ENCODE results near the gene ADAM19.

The ADAM19 gene

DNA sequence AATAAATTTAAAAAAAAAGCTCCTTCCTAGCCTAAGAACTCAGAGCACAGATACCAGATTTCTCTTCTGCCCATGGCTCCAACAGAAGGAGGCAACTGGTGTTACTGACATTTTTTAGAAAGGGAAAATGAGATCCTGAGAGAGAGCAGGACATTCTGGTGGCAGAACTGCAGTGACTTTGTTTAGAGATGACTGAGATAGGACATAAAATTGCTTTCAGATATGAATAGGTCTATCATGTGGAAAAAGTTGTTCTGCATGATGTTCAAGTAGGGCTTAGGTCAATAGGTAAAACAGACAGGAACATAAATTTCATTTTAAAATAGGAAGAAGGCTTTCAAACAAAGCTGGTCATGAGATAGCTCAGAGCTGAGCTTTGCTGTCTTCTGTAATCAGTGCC lies 66.0 kb downstream of the ADAM19 start:
- no peak overlapping the region for H3K4me3 ChIP-seq (ENCODE audit: low read length)
- no peak for TF ChIP-seq CTCF (conservative IDR thresholded peaks at IDR 0.05; ENCODE audit: low read length)
- DNase-seq (ENCODE audit: low read depth): no peak

- no peak for TF ChIP-seq CTCF (conservative IDR thresholded peaks at IDR 0.05; ENCODE audit: low read length)
- no peak overlapping the region for H3K4me3 ChIP-seq (ENCODE audit: low read length)
- no peak for DNase-seq (ENCODE audit: low read depth)
These were observed 66.5 kb downstream of the ADAM19 start for GRCh38 chr5:157509093-157509492.

DNA sequence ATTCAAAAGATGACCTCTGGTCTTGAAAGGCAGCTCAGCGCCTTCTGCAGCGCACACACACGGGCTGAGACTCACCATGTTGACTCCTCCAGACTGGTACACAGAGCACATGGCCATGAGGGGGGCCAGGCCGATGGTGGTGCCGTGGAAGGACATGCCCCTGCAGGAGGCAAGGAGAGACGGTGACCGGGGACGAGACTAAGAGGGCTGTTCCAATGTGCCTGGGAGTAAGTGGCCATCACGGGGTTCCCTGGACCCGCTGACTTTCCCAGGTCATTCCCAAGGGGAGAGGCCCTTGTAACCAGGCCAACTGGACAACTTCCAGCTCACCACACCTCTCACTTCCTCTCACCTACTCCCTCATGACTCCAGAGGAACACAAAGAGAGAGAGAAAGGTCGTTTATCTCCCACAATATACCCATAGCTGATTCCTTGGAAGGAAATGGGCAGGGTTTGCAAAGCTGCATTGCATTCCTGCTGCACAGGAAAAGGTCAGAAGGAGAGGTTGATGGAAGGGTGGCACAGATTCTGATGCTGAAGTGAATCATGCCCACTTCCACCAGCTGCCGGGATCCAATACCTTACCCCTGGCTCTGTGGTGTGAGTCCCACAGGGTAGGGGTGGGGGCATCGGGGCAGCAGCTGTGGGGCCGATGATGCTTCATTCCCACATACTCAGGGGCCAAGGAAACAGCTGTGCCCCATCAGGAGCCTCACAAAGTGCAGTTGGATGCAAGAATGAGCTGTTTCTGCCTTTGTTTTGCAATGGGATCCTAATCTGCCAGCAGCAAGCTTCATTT lies 68.4 kb downstream of the ADAM19 start:
- DNase-seq (ENCODE audit: low read depth): no peak
- no peak for TF ChIP-seq CTCF (conservative IDR thresholded peaks at IDR 0.05; ENCODE audit: low read length)
- no peak overlapping the region for H3K4me3 ChIP-seq (ENCODE audit: low read length)

- no peak overlapping the region for H3K4me3 ChIP-seq (ENCODE audit: low read length)
- TF ChIP-seq CTCF (conservative IDR thresholded peaks at IDR 0.05; ENCODE audit: low read length): no peak
- peak; percentile 31 for DNase-seq (ENCODE audit: low read depth)
These were observed 69.4 kb downstream of the ADAM19 start for GRCh38 chr5:157506066-157506590.

DNA sequence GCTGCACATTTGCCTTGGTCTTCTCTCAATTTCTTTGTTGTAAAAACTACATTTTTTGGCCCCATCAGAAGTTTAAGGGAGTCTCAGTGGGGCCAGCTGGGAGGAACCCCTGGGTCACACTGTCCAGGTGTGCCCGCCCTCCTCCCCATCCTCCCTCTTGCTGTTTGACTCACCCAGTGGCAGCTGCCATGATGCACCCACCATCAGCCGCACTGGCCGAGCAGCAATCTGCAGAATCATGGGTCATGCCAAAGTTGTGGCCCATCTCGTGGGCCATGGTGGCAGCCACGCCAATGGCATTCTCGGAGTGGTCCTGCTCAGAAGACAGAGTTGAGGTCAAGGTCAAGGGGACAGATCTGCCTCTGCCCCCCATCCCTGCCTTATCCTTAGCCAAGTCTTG lies 70.1 kb downstream of the ADAM19 start:
- DNase-seq (ENCODE audit: low read depth): no peak
- H3K4me3 ChIP-seq (ENCODE audit: low read length): no peak overlapping the region
- TF ChIP-seq CTCF (conservative IDR thresholded peaks at IDR 0.05; ENCODE audit: low read length): no peak

GRCh38 chr5:157504053-157504452 lies 71.5 kb downstream of the ADAM19 start:
- no peak overlapping the region for H3K4me3 ChIP-seq (ENCODE audit: low read length)
- no peak for DNase-seq (ENCODE audit: low read depth)
- TF ChIP-seq CTCF (conservative IDR thresholded peaks at IDR 0.05; ENCODE audit: low read length): no peak

- H3K4me3 ChIP-seq (ENCODE audit: low read length): no peak overlapping the region
- no peak for DNase-seq (ENCODE audit: low read depth)
- TF ChIP-seq CTCF (conservative IDR thresholded peaks at IDR 0.05; ENCODE audit: low read length): no peak
These were observed 73.4 kb downstream of the ADAM19 start for GRCh38 chr5:157502143-157502647.
